GM23338 (cell line): ENCODE measurements around the gene SLC4A2.

Source experiments
- CREB1 ChIP-seq: fragments of 250-450 bp; sonication (Bioruptor Pico); IDR thresholded peaks from 2 replicates; pipeline ENCODE4 v1.5.0; 2020; ENCODE audit warnings: low read depth, mild to moderate bottlenecking, moderate library complexity
- CTCF ChIP-seq, 2 experiments: fragments of 200-600 bp in 1 of 2; sonication (generic) in 1 of 2; conservative IDR thresholded peaks; 2 replicates each; pipeline versions ENCODE4 v1.5.1 to v1.6.1; 2016 to 2017; ENCODE audit warnings: antibody characterized with exemption in 2 of 2, low read depth in 2 of 2, mild to moderate bottlenecking in 2 of 2, moderate library complexity in 1 of 2
- EZH2 ChIP-seq: fragments of 200-600 bp; sonication (generic); IDR thresholded peaks from one replicate; pipeline ENCODE4 v1.8.0; 2017; ENCODE audit warnings: antibody characterized with exemption, mild to moderate bottlenecking, low read depth; ENCODE audit not compliant: unreplicated experiment
- EZH2phosphoT487 ChIP-seq: fragments of 200-600 bp; sonication (generic); IDR thresholded peaks from one replicate; pipeline ENCODE4 v1.8.1; 2018; ENCODE audit warnings: antibody characterized with exemption; ENCODE audit not compliant: unreplicated experiment
- JUNB ChIP-seq: IDR thresholded peaks from one replicate; pipeline ENCODE4 v1.6.1; 2016; ENCODE audit warnings: antibody characterized with exemption; ENCODE audit not compliant: unreplicated experiment
- NANOG ChIP-seq: IDR thresholded peaks from 2 replicates; pipeline ENCODE4 v1.6.1; 2016; ENCODE audit warnings: antibody characterized with exemption, borderline replicate concordance
- REST ChIP-seq: IDR thresholded peaks from one replicate; pipeline ENCODE4 v1.6.1; 2018; ENCODE audit warnings: antibody characterized with exemption; ENCODE audit not compliant: unreplicated experiment
- ZNF462 ChIP-seq: fragments of 250-450 bp; sonication (Bioruptor Pico); IDR thresholded peaks from 2 replicates; pipeline ENCODE4 v1.5.0; 2020; ENCODE audit warnings: mild to moderate bottlenecking, moderate library complexity

GRCh38 chr7:151017370-151017952 lies 41.9 kb upstream of the SLC4A2 start:
- no peak for TF ChIP-seq CTCF (conservative IDR thresholded peaks at IDR 0.05; ENCODE audit: low read depth in 2 of 2)
- TF ChIP-seq REST = no peak
- no peak for TF ChIP-seq ZNF462
- no peak for TF ChIP-seq EZH2
- no peak for TF ChIP-seq EZH2phosphoT487
- TF ChIP-seq CREB1 = no peak
- TF ChIP-seq JUNB = no peak
- no peak for TF ChIP-seq NANOG
